Measurements from ENCODE around the gene SCLT1.

The SCLT1 gene

DNA sequence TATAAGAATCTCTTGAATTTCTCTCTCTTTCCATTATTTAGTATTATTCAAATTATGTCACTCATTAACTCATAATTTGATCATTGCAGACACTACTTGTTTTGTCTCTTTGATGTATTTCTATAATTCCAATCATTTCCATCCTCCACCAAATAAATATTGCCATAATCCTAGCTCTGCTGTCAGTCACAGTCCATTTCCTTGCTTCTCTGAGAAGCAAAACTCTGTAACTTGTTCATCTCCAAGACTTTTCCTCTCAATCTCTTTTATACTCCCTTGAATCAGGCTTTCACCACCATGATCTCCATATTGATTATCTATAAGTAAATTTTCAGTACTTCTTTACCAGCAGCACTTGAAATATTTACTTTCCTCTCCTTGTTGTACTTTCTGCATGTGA, 135.9 kb downstream of the SCLT1 start:
- no peak for DNase-seq (ENCODE audit: low read depth in 2 of 2)

DNA sequence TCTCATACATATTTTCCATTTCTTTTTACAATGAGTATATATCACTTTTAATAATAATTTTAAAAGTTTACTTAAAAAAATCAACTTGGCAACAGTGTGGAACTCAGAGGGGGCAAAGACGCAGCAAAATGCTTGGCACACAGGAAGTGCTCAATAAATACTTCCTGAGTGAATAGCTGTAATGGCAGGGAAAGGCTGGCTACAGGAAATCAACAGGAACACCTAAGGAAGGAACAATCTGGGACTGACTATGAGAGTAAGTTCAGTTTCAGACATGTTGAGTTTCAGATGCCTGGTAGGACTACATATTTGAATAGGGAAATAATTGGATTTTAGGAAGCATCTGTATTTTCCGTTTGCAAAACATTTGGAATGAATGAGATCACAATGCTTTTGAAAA, 137.6 kb downstream of the SCLT1 start:
- DNase-seq (ENCODE audit: low read depth in 2 of 2) = no peak

GRCh38 chr4:128954941-128955340, 138.4 kb downstream of the SCLT1 start:
- no peak for DNase-seq (ENCODE audit: low read depth in 2 of 2)

GRCh38 chr4:128951316-128951715, 142.0 kb downstream of the SCLT1 start:
- DNase-seq (ENCODE audit: low read depth in 2 of 2) = no peak

- no peak for DNase-seq (ENCODE audit: low read depth in 2 of 2)
Measured at GRCh38 chr4:128950796-128951195, 142.5 kb downstream of the SCLT1 start.

- DNase-seq (ENCODE audit: low read depth in 2 of 2) = no peak
Measured at GRCh38 chr4:128946916-128947315, 146.4 kb downstream of the SCLT1 start.

GRCh38 chr4:128942607-128943006, 150.7 kb downstream of the SCLT1 start:
- DNase-seq (ENCODE audit: low read depth in 2 of 2) = no peak

DNA sequence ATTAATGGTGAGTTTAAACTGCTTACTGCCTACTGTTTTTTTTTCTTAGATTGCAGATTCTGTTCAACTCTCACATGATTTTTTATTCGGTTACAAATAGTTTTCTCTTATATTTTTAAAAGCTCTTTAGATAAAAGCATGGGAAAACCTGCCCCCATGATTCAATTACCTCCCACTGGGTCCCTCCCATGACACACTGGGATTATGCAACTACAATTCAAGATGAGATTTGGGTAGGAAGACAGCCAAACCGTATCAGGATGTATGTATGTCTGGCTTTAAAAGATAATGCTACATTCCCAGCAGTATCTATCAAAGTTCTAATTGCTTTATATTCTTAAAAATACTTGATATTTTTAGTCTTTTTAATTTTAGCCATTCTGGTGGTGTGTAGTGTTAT, 152.4 kb downstream of the SCLT1 start:
- no peak for DNase-seq (ENCODE audit: low read depth in 2 of 2)

GRCh38 chr4:128930051-128930450, 163.3 kb downstream of the SCLT1 start:
- DNase-seq (ENCODE audit: low read depth in 2 of 2) = no peak

DNA sequence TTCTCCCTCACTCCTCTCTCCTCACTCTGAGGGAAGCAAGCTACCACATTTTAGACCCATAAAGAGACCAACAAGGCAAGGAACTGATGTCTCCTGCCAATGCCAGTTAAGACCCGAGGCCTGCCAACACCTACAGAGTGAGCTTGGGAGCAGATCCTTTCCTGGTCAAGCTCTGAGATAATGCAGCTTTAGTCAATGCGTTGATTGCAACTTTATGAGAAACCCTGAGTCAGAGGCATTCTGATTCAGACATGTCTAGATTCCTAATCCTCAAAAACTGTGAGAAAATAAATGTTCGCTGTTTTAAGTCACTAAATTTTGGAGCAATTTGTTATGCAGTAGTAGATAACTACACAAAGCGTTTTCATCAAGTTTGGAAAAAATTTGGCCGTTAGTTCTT, 168.4 kb downstream of the SCLT1 start:
- no peak for DNase-seq (ENCODE audit: low read depth in 2 of 2)

DNA sequence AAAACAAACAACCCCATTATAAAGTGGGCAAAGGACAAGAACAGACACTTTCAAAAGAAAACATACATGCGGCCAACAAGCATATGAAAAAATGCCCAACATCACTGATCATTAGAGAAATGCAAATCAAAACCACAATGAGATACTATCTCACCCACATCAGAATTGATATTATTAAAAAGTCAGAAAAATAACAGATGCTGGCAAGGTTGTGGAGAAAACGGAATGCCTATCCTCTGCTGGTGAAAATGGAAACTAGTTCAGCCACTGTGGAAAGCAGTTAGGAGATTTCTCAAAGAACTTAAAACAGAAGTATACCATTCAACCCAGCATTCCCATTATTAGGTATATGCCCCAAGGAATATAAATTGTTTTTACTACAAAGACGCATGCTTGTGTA, 171.4 kb downstream of the SCLT1 start:
- no peak for DNase-seq (ENCODE audit: low read depth in 2 of 2)

- no peak for DNase-seq (ENCODE audit: low read depth in 2 of 2)
Measured at GRCh38 chr4:128917781-128918180, 175.6 kb downstream of the SCLT1 start.

DNA sequence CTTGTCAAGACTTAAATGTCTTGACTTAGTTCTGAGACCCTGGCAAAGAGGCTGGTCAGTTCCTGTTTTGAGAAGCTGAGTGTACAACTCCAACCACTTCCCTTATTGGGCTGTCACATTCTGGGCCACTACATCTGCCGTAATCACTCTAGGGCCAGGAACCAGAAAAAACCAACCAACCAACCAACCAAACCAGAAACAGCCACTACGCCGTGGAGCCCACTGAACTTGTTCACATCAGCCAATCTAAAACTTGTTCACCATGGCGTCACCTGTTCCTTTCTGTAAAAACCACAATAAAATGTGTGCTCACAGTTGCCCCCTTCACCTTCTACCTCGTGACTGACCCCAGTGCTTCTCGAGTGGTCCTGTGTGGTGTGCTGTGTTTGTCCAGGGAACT, 176.5 kb downstream of the SCLT1 start:
- DNase-seq (ENCODE audit: low read depth in 2 of 2) = peak; percentile 3 to 4

- no peak for DNase-seq (ENCODE audit: low read depth in 2 of 2)
Measured at GRCh38 chr4:128915544-128915943, 177.8 kb downstream of the SCLT1 start.

DNA sequence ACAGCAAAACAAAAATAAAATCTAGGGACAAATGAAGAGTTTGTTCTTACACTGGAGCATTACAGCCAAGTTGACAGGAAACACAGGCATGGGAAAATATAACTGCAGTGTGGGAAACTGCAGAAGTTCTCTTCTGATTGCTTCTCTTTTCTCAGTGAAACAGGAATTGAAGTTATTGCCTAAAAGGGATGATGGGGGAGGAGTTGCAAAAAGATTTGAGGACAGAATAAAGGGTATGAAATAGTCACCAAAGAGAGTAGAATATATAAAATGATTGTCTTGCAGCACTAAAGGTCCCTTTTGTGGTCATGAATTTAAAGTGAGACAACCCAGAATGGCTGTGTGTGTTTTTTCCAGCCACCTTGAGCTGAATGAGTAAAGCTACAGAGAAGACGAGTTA, 180.1 kb downstream of the SCLT1 start:
- DNase-seq (ENCODE audit: low read depth in 2 of 2) = no peak

- DNase-seq (ENCODE audit: low read depth in 2 of 2) = no peak
Measured at GRCh38 chr4:128908735-128909134, 184.6 kb downstream of the SCLT1 start.

- no peak for DNase-seq (ENCODE audit: low read depth in 2 of 2)
Measured at GRCh38 chr4:128907981-128908380, 185.4 kb downstream of the SCLT1 start.

- DNase-seq (ENCODE audit: low read depth in 2 of 2) = no peak
Measured at GRCh38 chr4:128906581-128906980, 186.8 kb downstream of the SCLT1 start.

GRCh38 chr4:128904821-128905220, 188.5 kb downstream of the SCLT1 start:
- no peak for DNase-seq (ENCODE audit: low read depth in 2 of 2)

- no peak for DNase-seq (ENCODE audit: low read depth in 2 of 2)
Measured at GRCh38 chr4:128880662-128881061, 212.7 kb downstream of the SCLT1 start.

- no peak for DNase-seq (ENCODE audit: low read depth in 2 of 2)
Measured at GRCh38 chr4:128879971-128880370, 213.4 kb downstream of the SCLT1 start.

DNA sequence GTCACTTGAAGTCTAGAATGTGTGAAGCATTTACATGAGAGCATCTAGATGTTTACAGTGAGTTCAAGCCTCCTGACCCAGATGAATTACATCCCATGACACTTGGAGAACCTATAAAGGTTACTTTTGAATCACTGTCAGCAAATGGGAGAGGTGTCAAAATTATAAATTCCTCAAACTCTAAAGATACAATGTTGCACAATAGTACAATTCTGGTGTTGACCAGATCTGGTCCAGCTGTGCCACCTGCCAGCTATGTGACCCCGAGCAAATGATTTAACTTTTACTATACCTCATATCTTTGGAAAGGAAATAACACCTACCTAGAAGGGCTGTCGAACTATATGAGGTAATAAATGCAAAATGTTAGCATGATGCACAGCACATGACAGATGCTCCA, 214.1 kb downstream of the SCLT1 start:
- no peak for DNase-seq (ENCODE audit: low read depth in 2 of 2)

DNA sequence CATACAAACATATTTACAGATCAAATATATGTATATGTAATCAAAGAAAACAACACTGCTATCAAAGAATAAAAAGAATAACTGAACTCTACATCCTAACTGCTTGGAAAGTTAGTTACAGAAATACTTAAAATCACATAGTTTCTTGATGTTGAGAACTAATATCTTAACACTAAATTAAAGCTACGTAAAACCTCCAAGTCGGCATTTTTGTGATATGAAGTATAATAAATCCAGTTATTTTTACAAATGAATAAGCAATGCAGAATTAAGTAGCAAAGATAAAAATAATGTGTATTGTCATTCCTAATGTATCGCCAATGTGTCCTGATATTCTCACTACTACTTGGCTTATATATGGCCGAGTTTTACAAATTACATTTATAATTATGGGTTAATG, 215.4 kb downstream of the SCLT1 start:
- DNase-seq (ENCODE audit: low read depth in 2 of 2) = no peak

GRCh38 chr4:128876200-128876599, 217.1 kb downstream of the SCLT1 start:
- DNase-seq (ENCODE audit: low read depth in 2 of 2) = no peak

DNA sequence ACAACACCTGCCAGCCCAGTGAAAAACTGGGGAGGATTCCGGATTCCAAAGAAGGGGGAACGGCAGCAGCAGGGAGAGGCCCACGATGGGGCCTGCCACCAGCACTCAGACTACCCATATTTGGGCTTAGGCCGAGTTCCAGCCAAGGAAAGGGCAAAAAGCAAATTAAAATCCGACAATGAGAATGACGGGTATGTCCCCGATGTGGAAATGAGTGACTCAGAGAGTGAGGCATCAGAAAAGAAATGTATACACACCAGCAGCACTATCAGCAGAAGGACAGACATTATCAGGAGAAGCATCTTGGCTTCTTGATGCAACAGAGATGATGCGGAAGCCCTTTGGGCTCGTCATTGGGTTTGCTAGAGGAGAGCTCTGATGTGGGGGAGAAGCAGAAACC, 221.4 kb downstream of the SCLT1 start:
- DNase-seq (ENCODE audit: low read depth in 2 of 2) = no peak

Measured in stimulated activated CD8-positive, alpha-beta memory T cell treated with anti-CD3 and anti-CD28 coated beads, Interleukin-15, amount 100 ng/mL, for 4 hours (primary cell).